CD4-positive, alpha-beta T cell (primary cell): ENCODE measurements around the gene COBL. TPM values are rescaled to one million over a fixed set of nuclear protein-coding genes. Genes with fewer than 3 reads are reported as not detected.

Experiments
- ATAC-seq: fragments of 200-7000 bp; cut with Tn5 transposase; one replicate; pipeline ENCODE4 v1.10.0; 2022; ENCODE audit warnings: mild to moderate bottlenecking; ENCODE audit not compliant: poor library complexity
- CTCF ChIA-PET: fragments of 350-600 bp; sonication (Branson Sonifier 250); formaldehyde crosslinking; loops from one replicate; lab custom pipeline; 2021; ENCODE audit warnings: antibody characterized with exemption, inconsistent platforms; lab: Charles Lee
- POLR2A ChIA-PET: fragments of 350-600 bp; sonication (Branson Sonifier 250); formaldehyde crosslinking; loops from one replicate; lab custom pipeline; 2021; ENCODE audit warnings: antibody characterized with exemption, inconsistent platforms; lab: Charles Lee
- DNase-seq, 14 experiments: peaks; one replicate each; pipeline ENCODE4 v3.0.0-alpha.2; 2013 to 2020; ENCODE audit warnings: mixed read lengths in 2 of 14
- H3K27ac ChIP-seq, 2 donors: one replicate each; pipeline versions ENCODE4 v1.5.1 to v1.7.0; 2013; ENCODE audit warnings: low read length in 2 of 2, low read depth in 1 of 2, mild to moderate bottlenecking in 1 of 2
- H3K27me3 ChIP-seq, 2 experiments: 1 replicate in 1 of 2; 2 replicates in 1 of 2; pipeline versions ENCODE4 v1.6.1 to v1.7.0; 2013; ENCODE audit warnings: low read length in 2 of 2, control low read depth in 1 of 2, mild to moderate bottlenecking in 1 of 2, moderate library complexity in 1 of 2; ENCODE audit not compliant: insufficient read depth in 2 of 2, control insufficient read depth in 1 of 2
- H3K36me3 ChIP-seq: one replicate; pipeline ENCODE4 v1.6.1; 2013; ENCODE audit warnings: low read length, control low read depth; ENCODE audit not compliant: insufficient read depth
- H3K4me1 ChIP-seq: one replicate; pipeline ENCODE4 v1.6.1; 2013; ENCODE audit warnings: low read length, control low read depth; ENCODE audit not compliant: insufficient read depth
- H3K4me3 ChIP-seq: one replicate; pipeline ENCODE4 v1.5.1; 2013; ENCODE audit warnings: mild to moderate bottlenecking, low read length, moderate library complexity
- H3K9me3 ChIP-seq, 2 experiments: 1 replicate in 1 of 2; 2 replicates in 1 of 2; pipeline versions ENCODE4 v1.6.1 to v1.7.0; 2013; ENCODE audit warnings: low read length in 2 of 2, mild to moderate bottlenecking in 2 of 2, control low read depth in 1 of 2, moderate library complexity in 1 of 2; ENCODE audit not compliant: control insufficient read depth in 1 of 2, insufficient read depth in 1 of 2
- H3K27ac Mint-ChIP-seq: one replicate; pipeline ENCODE4 v1.8.0; 2020; ENCODE audit warnings: mixed read lengths
- H3K27me3 Mint-ChIP-seq: one replicate; pipeline ENCODE4 v1.8.0; 2021; ENCODE audit warnings: mixed read lengths
- H3K36me3 Mint-ChIP-seq: one replicate; pipeline ENCODE4 v1.8.0; 2021; ENCODE audit warnings: low read depth, mixed read lengths
- H3K4me1 Mint-ChIP-seq: one replicate; pipeline ENCODE4 v1.8.0; 2021; ENCODE audit warnings: low read depth, mixed read lengths
- H3K4me3 Mint-ChIP-seq: one replicate; pipeline ENCODE4 v1.8.0; 2020; ENCODE audit warnings: mild to moderate bottlenecking, mixed read lengths
- H3K9me3 Mint-ChIP-seq: one replicate; pipeline ENCODE4 v1.8.0; 2020; ENCODE audit warnings: mixed read lengths
- intact Hi-C, 2 experiments: fragments of 100-400 bp; cut with DNase I in 1 of 2; cut with micrococcal nuclease in 1 of 2; formaldehyde crosslinking; loops; one replicate each; pipeline versions ENCODE4 v1.15.1 to v1.9.0; 2023 to 2025; cut with DNase I, micrococcal nuclease
- total RNA-seq, 174 experiments: library from RNA in 2 of 174; stranded (reverse) in 2 of 174; gene quantifications; one replicate each; pipeline ENCODE4 v1.2.3 and lab custom pipeline; 2021 to 2026
- TF ChIP-seq, protein P1 (sequence below): fragments of 200-600 bp; IDR thresholded peaks from one replicate; pipeline ENCODE4 v1.8.0; 2022; ENCODE audit warnings: antibody characterized with exemption, mild to moderate bottlenecking

Gene COBL
- total RNA-seq, 2 experiments from 2014 or later: not detected

DNA sequence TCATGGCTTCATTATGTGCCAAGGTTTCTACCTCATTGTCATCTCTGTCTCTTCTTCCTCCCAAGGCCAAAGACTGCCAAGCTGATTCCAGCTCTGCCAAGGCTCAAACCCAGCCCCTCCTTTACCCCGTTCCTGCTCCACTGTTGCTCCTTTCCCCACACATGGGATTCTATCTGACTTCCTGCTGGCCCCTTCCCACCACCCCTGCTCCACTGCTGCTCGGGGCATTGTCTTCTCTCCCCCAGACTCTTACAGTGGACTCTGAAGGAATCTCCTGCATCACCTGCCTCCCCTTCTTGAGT lies 86.3 kb downstream of the COBL start:
- H3K4me3 ChIP-seq: no peak overlapping the region
- no peak for DNase-seq
- no peak for ATAC-seq
- POLR2A ChIA-PET: no interaction called here
- Mint-ChIP-seq H3K9me3 (no peaks in the 10 kb centered on the region), H3K27me3 (no peaks in the 10 kb centered on the region), H3K27ac (no peak overlapping the region), H3K36me3 (no peaks in the 10 kb centered on the region), H3K4me1 (no peaks in the 10 kb centered on the region), H3K4me3 (no peak overlapping the region)
- TF ChIP-seq, protein P1, sequence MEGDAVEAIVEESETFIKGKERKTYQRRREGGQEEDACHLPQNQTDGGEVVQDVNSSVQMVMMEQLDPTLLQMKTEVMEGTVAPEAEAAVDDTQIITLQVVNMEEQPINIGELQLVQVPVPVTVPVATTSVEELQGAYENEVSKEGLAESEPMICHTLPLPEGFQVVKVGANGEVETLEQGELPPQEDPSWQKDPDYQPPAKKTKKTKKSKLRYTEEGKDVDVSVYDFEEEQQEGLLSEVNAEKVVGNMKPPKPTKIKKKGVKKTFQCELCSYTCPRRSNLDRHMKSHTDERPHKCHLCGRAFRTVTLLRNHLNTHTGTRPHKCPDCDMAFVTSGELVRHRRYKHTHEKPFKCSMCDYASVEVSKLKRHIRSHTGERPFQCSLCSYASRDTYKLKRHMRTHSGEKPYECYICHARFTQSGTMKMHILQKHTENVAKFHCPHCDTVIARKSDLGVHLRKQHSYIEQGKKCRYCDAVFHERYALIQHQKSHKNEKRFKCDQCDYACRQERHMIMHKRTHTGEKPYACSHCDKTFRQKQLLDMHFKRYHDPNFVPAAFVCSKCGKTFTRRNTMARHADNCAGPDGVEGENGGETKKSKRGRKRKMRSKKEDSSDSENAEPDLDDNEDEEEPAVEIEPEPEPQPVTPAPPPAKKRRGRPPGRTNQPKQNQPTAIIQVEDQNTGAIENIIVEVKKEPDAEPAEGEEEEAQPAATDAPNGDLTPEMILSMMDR: no peak
- H3K27me3 ChIP-seq: no peaks in the 10 kb centered on the region
- intact Hi-C loops: no loop called here
- CTCF ChIA-PET: no interaction called here
- peaks cover 0 to 9% of the 10 kb centered on the region in 2 experiments for H3K9me3 ChIP-seq
- H3K4me1 ChIP-seq: no peaks in the 10 kb centered on the region
- no peaks in the 10 kb centered on the region for H3K36me3 ChIP-seq
- H3K27ac ChIP-seq: no peak overlapping the region

DNA sequence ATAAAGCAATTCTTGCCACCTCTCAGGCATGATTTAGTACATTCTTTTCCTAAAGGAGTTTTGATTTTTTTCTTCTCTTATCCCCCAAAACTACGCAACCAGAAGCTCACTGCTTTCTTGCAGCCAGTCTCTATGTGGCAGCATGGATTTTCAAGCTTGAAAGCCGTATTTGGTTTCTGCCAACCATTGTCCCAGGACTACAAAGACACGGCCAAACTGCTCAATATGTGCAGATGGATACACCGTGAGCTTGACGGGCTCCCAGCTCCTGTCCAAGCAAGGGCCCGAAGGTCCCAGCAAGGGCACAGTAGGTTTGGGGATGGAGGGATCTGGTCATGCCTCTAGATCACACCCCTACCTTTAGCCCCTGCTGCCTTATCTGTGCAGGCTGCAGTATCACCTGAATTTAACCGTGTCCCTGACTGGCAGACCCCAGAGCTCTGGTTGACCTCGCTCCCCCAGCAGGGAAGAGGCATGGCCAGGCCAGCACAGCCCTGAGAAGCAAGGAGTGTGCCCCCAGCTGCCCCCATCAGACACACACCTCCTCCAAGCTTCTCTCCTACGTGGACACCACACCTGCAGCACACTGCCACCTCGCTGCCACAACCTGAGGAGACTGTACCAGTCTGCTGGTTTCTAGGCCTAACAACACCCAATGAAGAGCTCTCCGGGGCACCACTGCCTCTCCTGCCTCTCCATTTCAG lies 86.8 kb downstream of the COBL start:
- H3K27ac ChIP-seq: no peak overlapping the region
- ChIA-PET POLR2A (no interaction called here), CTCF (no interaction called here)
- H3K4me3 ChIP-seq: no peak overlapping the region
- Mint-ChIP-seq H3K4me1 (no peaks in the 10 kb centered on the region), H3K36me3 (no peaks in the 10 kb centered on the region), H3K9me3 (no peaks in the 10 kb centered on the region), H3K27me3 (no peaks in the 10 kb centered on the region), H3K27ac (no peak overlapping the region), H3K4me3 (no peak overlapping the region)
- ATAC-seq (no peak), DNase-seq (no peak)
- H3K36me3 ChIP-seq: no peaks in the 10 kb centered on the region
- TF ChIP-seq, protein P1: no peak
- no peaks in the 10 kb centered on the region for H3K27me3 ChIP-seq
- peaks cover 0 to 9% of the 10 kb centered on the region in 2 experiments for H3K9me3 ChIP-seq
- no peaks in the 10 kb centered on the region for H3K4me1 ChIP-seq
- intact Hi-C loops: no loop called here

DNA sequence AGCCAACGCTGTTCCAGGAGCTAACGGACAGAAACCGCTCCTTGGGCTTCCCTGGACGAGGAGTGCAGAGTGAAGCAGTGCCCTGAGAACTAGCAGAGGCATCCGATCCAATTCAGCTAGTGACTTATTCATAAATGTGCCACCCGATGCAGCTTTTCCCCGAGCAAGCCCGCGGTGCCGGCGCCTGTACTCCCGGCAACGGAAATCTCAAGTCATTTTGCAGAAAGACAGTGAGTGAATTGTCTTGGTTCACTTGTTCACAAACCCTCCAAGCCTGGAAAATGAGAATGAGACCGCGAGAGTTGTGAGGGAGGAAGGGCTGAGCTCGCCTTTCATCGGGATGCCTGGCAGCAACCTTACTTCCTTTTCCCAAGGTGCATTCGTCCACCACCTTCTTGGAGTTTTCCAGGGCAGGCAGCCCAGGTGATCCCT lies 87.5 kb downstream of the COBL start:
- Histone ChIP-seq H3K27me3 (no peaks in the 10 kb centered on the region), H3K27ac (no peak overlapping the region), H3K9me3 (peaks cover 0 to 9% of the 10 kb centered on the region in 2 experiments), H3K4me1 (no peaks in the 10 kb centered on the region), H3K4me3 (no peak overlapping the region), H3K36me3 (no peaks in the 10 kb centered on the region)
- ChIA-PET POLR2A (no interaction called here), CTCF (no interaction called here)
- Mint-ChIP-seq H3K27me3 (no peaks in the 10 kb centered on the region), H3K4me3 (no peak overlapping the region), H3K9me3 (no peaks in the 10 kb centered on the region), H3K27ac (no peak overlapping the region), H3K36me3 (no peaks in the 10 kb centered on the region), H3K4me1 (no peaks in the 10 kb centered on the region)
- intact Hi-C loops: no loop called here
- TF ChIP-seq, protein P1: no peak
- no peak for ATAC-seq
- DNase-seq: no peak
